Spleen (tissue), 7 donors: ENCODE measurements around the gene CLCNKA.

Experiments
- POLR2A ChIP-seq, 3 donors: fragments of 450-650 bp; IDR thresholded peaks; one replicate each; pipeline ENCODE4 v1.5.1; 2017; ENCODE audit warnings: antibody characterized with exemption in 3 of 3, mild to moderate bottlenecking in 1 of 3
- TF ChIP-seq, protein P1 (sequence below), 11 experiments: fragments of 200-600 bp in 7 of 11; fragments of 450-650 bp in 4 of 11; sonication (generic) in 4 of 11; IDR thresholded peaks in 8 of 11; conservative IDR thresholded peaks in 3 of 11; 1 replicate in 7 of 11; 2 replicates in 4 of 11; pipeline versions ENCODE4 v1.4.0 to v1.8.0; 2016 to 2021; ENCODE audit warnings: antibody characterized with exemption in 11 of 11, inconsistent platforms in 4 of 11, mild to moderate bottlenecking in 1 of 11
- donor health status: DM: no; HTN: no; CAD: no; lungs with moderate emphysema.
- donor health status: DM: no; HTN: no; CAD: no.
- donor health status: DM: no; HTN: no; CAD: no.

GRCh38 chr1:16019644-16020277 lies 2.1 kb upstream of the CLCNKA start:
- TF ChIP-seq, protein P1, sequence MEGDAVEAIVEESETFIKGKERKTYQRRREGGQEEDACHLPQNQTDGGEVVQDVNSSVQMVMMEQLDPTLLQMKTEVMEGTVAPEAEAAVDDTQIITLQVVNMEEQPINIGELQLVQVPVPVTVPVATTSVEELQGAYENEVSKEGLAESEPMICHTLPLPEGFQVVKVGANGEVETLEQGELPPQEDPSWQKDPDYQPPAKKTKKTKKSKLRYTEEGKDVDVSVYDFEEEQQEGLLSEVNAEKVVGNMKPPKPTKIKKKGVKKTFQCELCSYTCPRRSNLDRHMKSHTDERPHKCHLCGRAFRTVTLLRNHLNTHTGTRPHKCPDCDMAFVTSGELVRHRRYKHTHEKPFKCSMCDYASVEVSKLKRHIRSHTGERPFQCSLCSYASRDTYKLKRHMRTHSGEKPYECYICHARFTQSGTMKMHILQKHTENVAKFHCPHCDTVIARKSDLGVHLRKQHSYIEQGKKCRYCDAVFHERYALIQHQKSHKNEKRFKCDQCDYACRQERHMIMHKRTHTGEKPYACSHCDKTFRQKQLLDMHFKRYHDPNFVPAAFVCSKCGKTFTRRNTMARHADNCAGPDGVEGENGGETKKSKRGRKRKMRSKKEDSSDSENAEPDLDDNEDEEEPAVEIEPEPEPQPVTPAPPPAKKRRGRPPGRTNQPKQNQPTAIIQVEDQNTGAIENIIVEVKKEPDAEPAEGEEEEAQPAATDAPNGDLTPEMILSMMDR (IDR thresholded peaks at IDR 0.05 in 8 of 11, conservative IDR thresholded peaks at IDR 0.05 in 3 of 11): no peak
- no peak for TF ChIP-seq POLR2A (IDR thresholded peaks at IDR 0.05)
